Esophagus squamous epithelium (tissue), 5 donors: ENCODE data around the gene SAC3D1. TPM values are rescaled to one million over a fixed set of nuclear protein-coding genes. Genes with fewer than 3 reads are reported as not detected.

ENCODE experiments used
- DNase-seq: peaks from one replicate; lab custom pipeline; 2025; lab: John Stamatoyannopoulos, UW
- H3K27ac ChIP-seq, 4 donors: fragments of 200-600 bp; sonication (generic); one replicate each; pipeline ENCODE4 v1.5.1; 2016 to 2019; ENCODE audit warnings: mild to moderate bottlenecking in 1 of 4
- H3K27me3 ChIP-seq, 4 donors: fragments of 200-600 bp; sonication (generic); 1 replicate in 3 of 4; 2 replicates in 1 of 4; pipeline versions ENCODE4 v1.5.1 to v1.6.0; 2017 to 2021; ENCODE audit warnings: antibody characterized with exemption in 1 of 4
- H3K36me3 ChIP-seq, 3 donors: fragments of 200-600 bp; sonication (generic); one replicate each; pipeline ENCODE4 v1.5.1; 2016 to 2019
- H3K4me1 ChIP-seq, 3 donors: fragments of 200-600 bp; sonication (generic); one replicate each; pipeline ENCODE4 v1.5.1; 2017 to 2019
- H3K4me3 ChIP-seq, 4 donors: fragments of 200-600 bp; sonication (generic); 1 replicate in 3 of 4; 2 replicates in 1 of 4; pipeline ENCODE4 v1.5.1; 2016 to 2019; ENCODE audit warnings: mild to moderate bottlenecking in 2 of 4, moderate library complexity in 1 of 4
- H3K9me3 ChIP-seq, 3 donors: fragments of 200-600 bp; sonication (generic); one replicate each; pipeline ENCODE4 v1.5.1; 2016 to 2019
- POLR2A ChIP-seq, 4 donors: fragments of 450-650 bp; IDR thresholded peaks; one replicate each; pipeline ENCODE4 v1.6.1; 2017; ENCODE audit warnings: antibody characterized with exemption in 4 of 4, mild to moderate bottlenecking in 4 of 4, moderate library complexity in 3 of 4
- WGBS, 2 donors: methylation state at CpG; one replicate each; pipeline ENCODE4 v1.1.5; 2018; 5-methylcytosine and 5-hydroxymethylcytosine counted together
- intact Hi-C: fragments of 100-400 bp; cut with DNase I; formaldehyde crosslinking; loops from one replicate; pipeline ENCODE4 v1.15.0; 2022
- total RNA-seq, 4 donors: library from RNA; depleted of rRNA; stranded (reverse); fragments of >200 nt; gene quantifications; one replicate each; pipeline ENCODE4 v1.1.0, GENCODE V29; 2016
- TF ChIP-seq, protein P1 (sequence below), 6 experiments: fragments of 450-650 bp in 4 of 6; fragments of 200-600 bp in 2 of 6; sonication (generic) in 2 of 6; IDR thresholded peaks; one replicate each; pipeline ENCODE4 v1.5.1; 2016 to 2019; ENCODE audit warnings: antibody characterized with exemption in 6 of 6, mild to moderate bottlenecking in 4 of 6, moderate library complexity in 4 of 6
- donor health status: DM: yes; HTN: yes; CAD: no.

The SAC3D1 gene
- total RNA-seq, 4 donors from 2014 or later = 9.2 to 19.0 (median 15.1) TPM

DNA sequence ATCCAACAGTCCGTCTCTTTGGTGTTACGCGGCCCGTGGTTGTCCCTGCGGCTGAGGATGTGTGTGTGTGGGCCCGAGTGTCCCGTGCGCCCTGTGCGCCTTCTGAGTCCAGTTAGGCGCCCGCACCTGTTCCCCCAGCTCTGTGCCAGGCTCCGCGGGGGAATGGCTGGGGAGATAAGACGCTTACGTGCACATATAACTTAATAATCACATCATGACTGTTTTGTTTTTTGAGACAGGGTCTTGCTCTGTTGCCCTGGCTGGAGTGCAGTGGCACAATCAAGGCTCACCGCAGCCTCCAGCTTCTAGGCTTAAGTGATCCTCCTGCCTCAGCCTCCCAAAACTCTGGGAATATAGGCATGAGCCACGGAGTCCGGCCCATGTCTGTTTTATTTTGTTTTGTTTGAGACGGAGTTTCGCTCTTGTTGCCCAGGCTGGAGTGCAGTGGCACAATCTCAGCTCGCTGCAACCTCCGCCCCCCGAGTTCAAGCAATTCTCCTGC, 26.2 kb upstream of the SAC3D1 start:
- Histone ChIP-seq H3K27ac (peak overlapping the region; percentile 98 to 100 (median 99)), H3K4me3 (peak overlapping the region; percentile 73 to 99 (median 96)), H3K27me3 (no peaks in the 10 kb centered on the region), H3K4me1 (peaks cover 17 to 38% (median 19%) of the 10 kb centered on the region in 3 donors), H3K9me3 (no peaks in the 10 kb centered on the region), H3K36me3 (peaks cover 0 to 24% (median 9%) of the 10 kb centered on the region in 3 donors)
- intact Hi-C loops = loop anchor here (5.0 kb wide), 1 partner anchor 162 kb away; no protein-coding TSS in a partner anchor
- DNase-seq = no peak
- 38 to 49% methylated on average over 15 to 20 of the region's 23 CpGs for WGBS, 2 donors
- TF ChIP-seq, protein P1, sequence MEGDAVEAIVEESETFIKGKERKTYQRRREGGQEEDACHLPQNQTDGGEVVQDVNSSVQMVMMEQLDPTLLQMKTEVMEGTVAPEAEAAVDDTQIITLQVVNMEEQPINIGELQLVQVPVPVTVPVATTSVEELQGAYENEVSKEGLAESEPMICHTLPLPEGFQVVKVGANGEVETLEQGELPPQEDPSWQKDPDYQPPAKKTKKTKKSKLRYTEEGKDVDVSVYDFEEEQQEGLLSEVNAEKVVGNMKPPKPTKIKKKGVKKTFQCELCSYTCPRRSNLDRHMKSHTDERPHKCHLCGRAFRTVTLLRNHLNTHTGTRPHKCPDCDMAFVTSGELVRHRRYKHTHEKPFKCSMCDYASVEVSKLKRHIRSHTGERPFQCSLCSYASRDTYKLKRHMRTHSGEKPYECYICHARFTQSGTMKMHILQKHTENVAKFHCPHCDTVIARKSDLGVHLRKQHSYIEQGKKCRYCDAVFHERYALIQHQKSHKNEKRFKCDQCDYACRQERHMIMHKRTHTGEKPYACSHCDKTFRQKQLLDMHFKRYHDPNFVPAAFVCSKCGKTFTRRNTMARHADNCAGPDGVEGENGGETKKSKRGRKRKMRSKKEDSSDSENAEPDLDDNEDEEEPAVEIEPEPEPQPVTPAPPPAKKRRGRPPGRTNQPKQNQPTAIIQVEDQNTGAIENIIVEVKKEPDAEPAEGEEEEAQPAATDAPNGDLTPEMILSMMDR (IDR thresholded peaks at IDR 0.05) = no peak
- TF ChIP-seq POLR2A (IDR thresholded peaks at IDR 0.05) = no peak

DNA sequence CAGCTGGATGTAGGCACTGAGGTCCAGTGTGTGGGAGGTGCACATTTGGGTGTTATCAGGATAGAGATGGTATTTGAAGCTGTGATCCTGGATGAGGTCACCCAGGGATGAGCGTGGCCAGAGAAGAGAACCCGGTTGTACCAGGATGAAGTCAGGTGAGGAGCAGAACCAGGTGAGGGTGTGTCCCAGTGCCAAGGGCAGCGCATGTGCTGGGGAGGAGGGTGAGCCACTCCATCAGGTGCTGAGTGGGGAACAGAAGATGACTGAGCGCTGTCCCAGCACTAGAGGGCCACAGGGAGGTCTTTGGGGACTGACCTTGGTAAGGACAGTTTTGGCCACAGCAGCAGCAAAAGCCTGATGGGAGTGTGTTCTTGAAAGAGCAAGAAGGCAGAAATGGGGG, 24.3 kb upstream of the SAC3D1 start:
- peaks cover 17 to 38% (median 19%) of the 10 kb centered on the region in 3 donors for H3K4me1 ChIP-seq
- 73 to 74% methylated on average over 4 of the region's 4 CpGs for WGBS, 2 donors
- H3K27me3 ChIP-seq = no peaks in the 10 kb centered on the region
- intact Hi-C loops = no loop called here
- TF ChIP-seq, protein P1 (IDR thresholded peaks at IDR 0.05) = no peak
- TF ChIP-seq POLR2A (IDR thresholded peaks at IDR 0.05) = no peak
- DNase-seq = no peak
- peaks cover 0 to 43% (median 9%) of the 10 kb centered on the region in 3 donors for H3K36me3 ChIP-seq
- no peak overlapping the region for H3K4me3 ChIP-seq
- no peaks in the 10 kb centered on the region for H3K9me3 ChIP-seq
- H3K27ac ChIP-seq = no peak overlapping the region

DNA sequence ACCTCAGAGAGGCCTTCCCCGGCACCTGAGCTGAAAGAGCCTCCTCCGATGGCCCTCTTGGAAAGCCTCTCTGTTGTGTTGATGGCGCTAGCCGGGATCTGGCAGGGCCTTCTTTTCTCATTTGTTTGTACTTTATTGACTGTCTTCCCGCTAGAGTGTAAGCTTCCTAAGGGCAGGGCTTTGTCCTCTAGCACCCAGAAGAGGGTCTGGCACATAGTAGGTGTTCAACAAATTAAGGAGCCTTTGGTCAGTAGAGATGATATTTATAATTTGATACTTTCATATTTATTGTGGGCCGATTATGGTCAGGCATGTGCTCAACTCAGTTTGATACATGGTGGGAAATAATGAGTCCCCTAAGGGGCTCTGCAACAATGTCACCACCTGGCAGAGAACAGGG, 23.1 kb upstream of the SAC3D1 start:
- 93 to 96% methylated on average over 6 of the region's 6 CpGs for WGBS, 2 donors
- no peak overlapping the region for H3K27ac ChIP-seq
- TF ChIP-seq POLR2A (IDR thresholded peaks at IDR 0.05) = no peak
- TF ChIP-seq, protein P1 (IDR thresholded peaks at IDR 0.05) = no peak
- peaks cover 16 to 35% (median 19%) of the 10 kb centered on the region in 3 donors for H3K4me1 ChIP-seq
- no peaks in the 10 kb centered on the region for H3K27me3 ChIP-seq
- H3K4me3 ChIP-seq = no peak overlapping the region
- DNase-seq = no peak
- intact Hi-C loops = no loop called here
- peaks cover 0 to 51% (median 9%) of the 10 kb centered on the region in 3 donors for H3K36me3 ChIP-seq
- no peaks in the 10 kb centered on the region for H3K9me3 ChIP-seq

DNA sequence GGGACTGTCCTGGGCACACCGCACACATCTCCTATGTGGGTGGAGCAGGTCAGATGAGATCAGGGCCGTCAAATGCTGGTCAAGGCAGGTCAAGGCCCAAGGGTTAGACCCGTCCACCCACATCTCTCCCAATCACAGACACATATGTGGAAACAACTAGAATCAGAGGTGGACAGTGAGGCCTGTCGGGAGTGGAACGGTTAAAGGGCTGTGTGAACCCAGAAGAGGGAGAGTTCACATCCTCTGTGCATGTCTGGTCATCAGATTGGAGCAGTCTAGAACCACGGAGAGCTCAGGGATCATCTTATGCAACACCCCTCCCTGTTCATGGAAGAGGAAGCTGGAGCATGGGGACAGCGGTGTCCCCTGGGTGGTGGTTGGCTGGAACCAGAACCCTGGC, 21.2 kb upstream of the SAC3D1 start:
- DNase-seq = no peak
- intact Hi-C loops = no loop called here
- TF ChIP-seq, protein P1 (IDR thresholded peaks at IDR 0.05) = no peak
- TF ChIP-seq POLR2A (IDR thresholded peaks at IDR 0.05) = no peak
- H3K4me3 ChIP-seq = no peak overlapping the region
- H3K36me3 ChIP-seq = peaks cover 0 to 51% (median 9%) of the 10 kb centered on the region in 3 donors
- H3K4me1 ChIP-seq = peaks cover 9 to 21% (median 9%) of the 10 kb centered on the region in 3 donors
- no peaks in the 10 kb centered on the region for H3K9me3 ChIP-seq
- no peaks in the 10 kb centered on the region for H3K27me3 ChIP-seq
- H3K27ac ChIP-seq = no peak overlapping the region
- 84 to 86% methylated on average over 6 to 7 of the region's 7 CpGs for WGBS, 2 donors

DNA sequence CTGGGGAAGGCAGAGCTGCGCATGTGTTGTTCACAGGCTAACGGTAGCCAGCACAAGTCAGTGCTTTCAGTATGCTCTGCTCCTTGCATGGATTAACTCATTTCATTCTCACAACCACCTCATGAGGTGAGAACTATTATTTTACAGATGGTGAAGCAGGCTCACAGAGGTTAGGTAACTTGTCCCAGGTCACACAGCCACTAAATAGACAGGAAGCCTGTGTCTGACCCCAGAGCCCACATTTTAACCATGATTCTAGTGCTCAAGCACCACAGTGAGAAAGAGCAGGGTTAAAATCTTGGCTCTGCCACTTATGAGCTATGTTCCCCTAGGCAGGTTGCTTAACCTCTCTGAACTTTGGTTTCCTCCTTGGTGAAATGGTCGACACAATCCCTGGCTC, 20.0 kb upstream of the SAC3D1 start:
- Histone ChIP-seq H3K27ac (no peak overlapping the region), H3K36me3 (peaks cover 0 to 51% (median 9%) of the 10 kb centered on the region in 3 donors), H3K27me3 (no peaks in the 10 kb centered on the region), H3K4me3 (no peak overlapping the region), H3K4me1 (peaks cover 0 to 9% (median 0%) of the 10 kb centered on the region in 3 donors), H3K9me3 (no peaks in the 10 kb centered on the region)
- TF ChIP-seq, protein P1 (IDR thresholded peaks at IDR 0.05) = no peak
- TF ChIP-seq POLR2A (IDR thresholded peaks at IDR 0.05) = no peak
- 82 to 100% methylated on average over 2 of the region's 3 CpGs for WGBS, 2 donors
- intact Hi-C loops = no loop called here
- no peak for DNase-seq
